PC-3 (cell line): Measurements from ENCODE around the gene MFAP2.

ENCODE experiments used
- EZH2 ChIP-seq: fragments of 300-600 bp; sonication (generic); IDR thresholded peaks from one replicate; pipeline ENCODE4 v1.6.1; 2017; ENCODE audit warnings: antibody characterized with exemption, mild to moderate bottlenecking, low read length; ENCODE audit not compliant: unreplicated experiment
- TF ChIP-seq, protein P1 (sequence below): fragments of 300-600 bp; sonication (generic); conservative IDR thresholded peaks from 2 replicates; pipeline ENCODE4 v1.5.1; 2017; ENCODE audit warnings: antibody characterized with exemption, low read depth, mild to moderate bottlenecking, low read length

DNA sequence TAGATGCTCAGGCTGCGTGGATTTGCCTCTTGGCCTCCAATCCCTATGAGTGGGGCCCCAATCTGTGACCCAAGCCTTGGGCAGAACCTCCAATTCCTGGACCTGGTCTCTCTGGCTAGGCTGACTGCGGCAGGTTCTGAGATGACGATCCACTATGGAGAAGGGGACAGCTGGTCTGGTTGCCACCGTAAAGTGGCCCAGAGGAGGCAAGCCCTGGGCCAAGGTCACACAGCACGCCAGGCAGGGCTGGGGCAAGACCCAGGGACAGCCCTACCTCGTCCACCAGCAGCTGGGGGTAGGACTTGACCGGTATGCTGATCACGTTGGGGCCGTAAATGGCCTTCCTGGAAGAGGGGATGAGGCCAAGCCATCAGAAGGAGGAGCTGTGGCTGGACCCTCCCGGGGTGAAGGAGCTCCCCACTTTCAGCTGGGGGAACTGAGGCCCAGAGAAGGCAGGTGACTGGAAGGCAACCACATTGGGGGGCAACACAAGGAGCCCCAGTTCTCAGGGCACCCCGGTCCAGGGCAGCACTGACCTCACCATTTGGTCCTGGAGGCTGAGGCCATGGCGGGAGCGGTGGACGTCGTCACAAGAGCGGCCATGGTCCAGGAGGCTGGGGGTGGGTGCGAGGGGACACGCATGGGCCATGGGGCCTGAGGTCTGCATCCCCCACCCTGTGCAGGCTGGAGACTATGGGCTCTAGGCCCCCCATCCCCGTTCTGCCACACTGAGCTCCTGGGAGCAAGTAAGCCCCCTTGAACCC is 21.5 kb upstream of the MFAP2 start:
- TF ChIP-seq, protein P1, sequence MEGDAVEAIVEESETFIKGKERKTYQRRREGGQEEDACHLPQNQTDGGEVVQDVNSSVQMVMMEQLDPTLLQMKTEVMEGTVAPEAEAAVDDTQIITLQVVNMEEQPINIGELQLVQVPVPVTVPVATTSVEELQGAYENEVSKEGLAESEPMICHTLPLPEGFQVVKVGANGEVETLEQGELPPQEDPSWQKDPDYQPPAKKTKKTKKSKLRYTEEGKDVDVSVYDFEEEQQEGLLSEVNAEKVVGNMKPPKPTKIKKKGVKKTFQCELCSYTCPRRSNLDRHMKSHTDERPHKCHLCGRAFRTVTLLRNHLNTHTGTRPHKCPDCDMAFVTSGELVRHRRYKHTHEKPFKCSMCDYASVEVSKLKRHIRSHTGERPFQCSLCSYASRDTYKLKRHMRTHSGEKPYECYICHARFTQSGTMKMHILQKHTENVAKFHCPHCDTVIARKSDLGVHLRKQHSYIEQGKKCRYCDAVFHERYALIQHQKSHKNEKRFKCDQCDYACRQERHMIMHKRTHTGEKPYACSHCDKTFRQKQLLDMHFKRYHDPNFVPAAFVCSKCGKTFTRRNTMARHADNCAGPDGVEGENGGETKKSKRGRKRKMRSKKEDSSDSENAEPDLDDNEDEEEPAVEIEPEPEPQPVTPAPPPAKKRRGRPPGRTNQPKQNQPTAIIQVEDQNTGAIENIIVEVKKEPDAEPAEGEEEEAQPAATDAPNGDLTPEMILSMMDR = no peak
- TF ChIP-seq EZH2 = no peak
